H1 (cell line): Measurements from ENCODE around the gene NPC1L1. TPM values are rescaled to one million over a fixed set of nuclear protein-coding genes. Genes with fewer than 3 reads are reported as not detected.

ENCODE experiments used
- CTCF ChIA-PET: fragments of 300-600 bp; sonication (Branson Sonifier 250); formaldehyde crosslinking; loops from one replicate; lab custom pipeline; 2021; ENCODE audit not compliant: partially characterized antibody; lab: Charles Lee
- POLR2A ChIA-PET: fragments of 300-600 bp; sonication (Branson Sonifier 250); formaldehyde crosslinking; loops from one replicate; lab custom pipeline; 2021; ENCODE audit warnings: inconsistent platforms; ENCODE audit not compliant: partially characterized antibody; lab: Charles Lee
- DNase-seq, 2 experiments: peaks; one replicate each; pipeline versions ENCODE4 v3.0.0 to v3.0.0-alpha.2; 2010 to 2022; ENCODE audit warnings: low spot score in 2 of 2, low read depth in 1 of 2, mixed read lengths in 1 of 2
- FAIRE-seq: peaks from 2 replicates; lab custom pipeline; 2011; peaks lifted over from hg19 to GRCh38; lab: Jason Lieb, UNC
- H2AFZ ChIP-seq: 2 replicates; pipeline ENCODE4 v1.8.1; 2012; ENCODE audit warnings: low read length, inconsistent platforms
- H2AK5ac ChIP-seq: 2 replicates; pipeline ENCODE4 v1.6.1; 2013; ENCODE audit warnings: low read depth, low read length
- H2BK120ac ChIP-seq: replicated peaks from 2 replicates; pipeline ENCODE3; 2013; ENCODE audit warnings: low read depth, low read length, inconsistent platforms
- H2BK12ac ChIP-seq: 2 replicates; pipeline ENCODE4 v1.6.1; 2013; ENCODE audit warnings: low read depth, low read length
- H2BK15ac ChIP-seq: 2 replicates; pipeline ENCODE4 v1.6.1; 2013; ENCODE audit warnings: low read length
- H2BK20ac ChIP-seq: 2 replicates; pipeline ENCODE4 v1.6.1; 2013; ENCODE audit warnings: low read length
- H2BK5ac ChIP-seq: 2 replicates; pipeline ENCODE4 v1.6.1; 2013; ENCODE audit warnings: low read depth, low read length
- H3K14ac ChIP-seq: 2 replicates; pipeline ENCODE4 v1.6.1; 2013; ENCODE audit warnings: inconsistent platforms; ENCODE audit not compliant: insufficient read length
- H3K18ac ChIP-seq: 2 replicates; pipeline ENCODE4 v1.6.1; 2013; ENCODE audit warnings: low read length; ENCODE audit errors: extremely low read depth
- H3K23ac ChIP-seq: 2 replicates; pipeline ENCODE4 v1.6.1; 2013; ENCODE audit warnings: inconsistent platforms; ENCODE audit not compliant: insufficient read length
- H3K23me2 ChIP-seq: 2 replicates; pipeline ENCODE4 v1.6.1; 2013; ENCODE audit warnings: low read depth, low read length
- H3K27ac ChIP-seq: 2 replicates; pipeline ENCODE4 v1.6.1; 2011; ENCODE audit warnings: low read depth, low read length, inconsistent platforms
- H3K27me3 ChIP-seq, 4 experiments: replicated peaks in 1 of 4; 1 replicate in 1 of 4; 2 replicates in 3 of 4; pipeline versions ENCODE4 v1.6.1 to v1.8.1; 2011 to 2013; ENCODE audit warnings: low read length in 3 of 4, mild to moderate bottlenecking in 3 of 4, inconsistent platforms in 2 of 4, mixed read lengths in 2 of 4, moderate library complexity in 1 of 4; ENCODE audit not compliant: control insufficient read depth in 3 of 4, insufficient read depth in 3 of 4; ENCODE audit errors: extremely low read depth in 1 of 4
- H3K36me3 ChIP-seq, 4 experiments: 2 replicates each; pipeline versions ENCODE4 v1.6.1 to v1.8.1; 2011 to 2013; ENCODE audit warnings: mild to moderate bottlenecking in 4 of 4, low read length in 3 of 4, moderate library complexity in 2 of 4, control low read depth in 1 of 4, inconsistent platforms in 1 of 4; ENCODE audit not compliant: insufficient read depth in 4 of 4, control insufficient read depth in 2 of 4
- H3K4ac ChIP-seq: replicated peaks from 2 replicates; pipeline ENCODE3; 2013; ENCODE audit warnings: low read length, low read depth, mixed read lengths, inconsistent platforms; ENCODE audit not compliant: insufficient read length
- H3K4me1 ChIP-seq, 4 experiments: replicated peaks in 1 of 4; 1 replicate in 1 of 4; 2 replicates in 3 of 4; pipeline versions ENCODE4 v1.6.1 to v1.8.1; 2011 to 2013; ENCODE audit warnings: low read length in 3 of 4, inconsistent platforms in 2 of 4, mixed read lengths in 1 of 4; ENCODE audit not compliant: insufficient read depth in 4 of 4, control insufficient read depth in 3 of 4
- H3K4me2 ChIP-seq, 2 experiments: 2 replicates each; pipeline versions ENCODE4 v1.6.1 to v1.8.1; 2011 to 2013; ENCODE audit warnings: low read depth in 2 of 2, low read length in 2 of 2, control low read depth in 1 of 2, inconsistent platforms in 1 of 2, mild to moderate bottlenecking in 1 of 2; ENCODE audit not compliant: insufficient read depth in 1 of 2
- H3K4me3 ChIP-seq, 4 experiments: fragments of 200-600, 300-600 bp in 1 of 4; sonication (generic), shearing (Covaris generic), sonication (Bioruptor Twin) in 1 of 4; 2 replicates each; pipeline versions ENCODE4 v1.5.1 to v1.8.1; 2011 to 2016; ENCODE audit warnings: low read length in 4 of 4, low read depth in 3 of 4, control low read depth in 2 of 4, inconsistent platforms in 2 of 4, mild to moderate bottlenecking in 2 of 4, mixed read lengths in 1 of 4, moderate library complexity in 1 of 4; ENCODE audit not compliant: insufficient read depth in 2 of 4; ENCODE audit errors: extremely low read depth in 1 of 4
- H3K56ac ChIP-seq: replicated peaks from 2 replicates; pipeline ENCODE3; 2013; ENCODE audit warnings: low read depth, mild to moderate bottlenecking, mixed read lengths, low read length, inconsistent platforms; ENCODE audit not compliant: insufficient read length
- H3K79me1 ChIP-seq: 2 replicates; pipeline ENCODE4 v1.6.1; 2013; ENCODE audit warnings: low read depth, low read length, control low read depth
- H3K79me2 ChIP-seq, 2 experiments: 2 replicates each; pipeline versions ENCODE4 v1.6.1 to v1.8.1; 2012 to 2013; ENCODE audit warnings: low read length in 2 of 2, mild to moderate bottlenecking in 2 of 2, inconsistent platforms in 1 of 2; ENCODE audit not compliant: insufficient read depth in 2 of 2, control insufficient read depth in 1 of 2
- H3K9ac ChIP-seq, 4 experiments: replicated peaks in 1 of 4; 1 replicate in 1 of 4; 2 replicates in 3 of 4; pipeline versions ENCODE4 v1.6.1 to v1.8.1; 2011 to 2013; ENCODE audit warnings: low read depth in 3 of 4, low read length in 3 of 4, control low read depth in 2 of 4, mild to moderate bottlenecking in 2 of 4, moderate library complexity in 2 of 4, inconsistent platforms in 1 of 4; ENCODE audit errors: extremely low read depth in 1 of 4
- H3K9me3 ChIP-seq, 2 experiments: 2 replicates each; pipeline versions ENCODE4 v1.6.1 to v1.8.1; 2012 to 2013; ENCODE audit warnings: mild to moderate bottlenecking in 2 of 2, moderate library complexity in 2 of 2, control low read depth in 1 of 2, inconsistent platforms in 1 of 2, low read depth in 1 of 2, low read length in 1 of 2, mixed read lengths in 1 of 2; ENCODE audit not compliant: insufficient read depth in 2 of 2
- H4K20me1 ChIP-seq, 2 experiments: replicated peaks in 1 of 2; 2 replicates each; pipeline versions ENCODE3 to v1.8.1; 2011 to 2013; ENCODE audit warnings: inconsistent platforms in 2 of 2, low read length in 2 of 2, mild to moderate bottlenecking in 1 of 2; ENCODE audit not compliant: insufficient read depth in 2 of 2, control insufficient read depth in 1 of 2
- H4K5ac ChIP-seq: 2 replicates; pipeline ENCODE4 v1.6.1; 2013; ENCODE audit warnings: low read length, low read depth, mixed read lengths, inconsistent platforms; ENCODE audit not compliant: insufficient read length
- H4K8ac ChIP-seq: 2 replicates; pipeline ENCODE4 v1.8.0; 2013; ENCODE audit warnings: mild to moderate bottlenecking, moderate library complexity, low read length, inconsistent platforms; ENCODE audit not compliant: insufficient read depth; ENCODE audit errors: extremely low read depth
- H4K91ac ChIP-seq: replicated peaks from 2 replicates; pipeline ENCODE3; 2013; ENCODE audit warnings: low read length, mixed read lengths, inconsistent platforms; ENCODE audit not compliant: insufficient read length
- CTBP2 ChIP-seq: IDR thresholded peaks from 2 replicates; pipeline ENCODE4 v1.7.0; 2011; ENCODE audit warnings: borderline replicate concordance, mild to moderate bottlenecking, moderate library complexity, mixed read lengths, low read length; ENCODE audit not compliant: insufficient read depth, insufficient read length
- JUND ChIP-seq: IDR thresholded peaks from 2 replicates; pipeline ENCODE4 v1.6.1; 2011; ENCODE audit warnings: mild to moderate bottlenecking, improper control_type of control experiment, low read length
- MAX ChIP-seq: IDR thresholded peaks from 2 replicates; pipeline ENCODE4 v1.6.1; 2012; ENCODE audit warnings: inconsistent platforms
- PHF8 ChIP-seq: fragments of 200-600 bp; sonication (generic); conservative IDR thresholded peaks from 2 replicates; pipeline ENCODE4 v1.7.1; 2012; ENCODE audit warnings: low read depth, mild to moderate bottlenecking, inconsistent platforms, low read length, moderate library complexity
- POLR2AphosphoS5 ChIP-seq: IDR thresholded peaks from 2 replicates; pipeline ENCODE4 v1.6.1; 2011; ENCODE audit warnings: low read depth, low read length
- RBBP5 ChIP-seq: IDR thresholded peaks from 2 replicates; pipeline ENCODE4 v1.7.1; 2012; ENCODE audit warnings: low read depth, mild to moderate bottlenecking, inconsistent platforms, low read length, moderate library complexity, borderline replicate concordance
- WGBS, 2 experiments: shearing (Covaris generic) in 1 of 2; methylation state at CpG; one replicate each; pipeline versions ENCODE4 v1.1.6 to v1.1.7; 2013 to 2015; ENCODE audit warnings: low lambda C conversion rate in 2 of 2, mixed read lengths in 2 of 2, inconsistent platforms in 1 of 2, low coverage in 1 of 2, missing lambda C conversion rate in 1 of 2; ENCODE audit not compliant: insufficient replicate concordance in 2 of 2, insufficient coverage in 1 of 2, insufficient read length in 1 of 2; ENCODE audit errors: extremely low coverage in 1 of 2, missing lambda C conversion rate in 1 of 2; 5-methylcytosine and 5-hydroxymethylcytosine counted together
- polyA plus RNA-seq, 7 experiments: library from polyadenylated mRNA; depleted of rRNA in 3 of 7; stranded (reverse) in 5 of 7; unstranded in 2 of 7; fragments of >200 nt in 5 of 7; fragments of 200-250 nt in 2 of 7; gene quantifications; 1 replicate in 5 of 7; 2 replicates in 1 of 7; 4 replicates in 1 of 7; pipeline versions ENCODE4 v1.2.1 to v1.2.3, GENCODE V29; 2011 to 2013; ENCODE audit warnings: missing spikeins in 2 of 7, mixed read lengths in 2 of 7
- total RNA-seq: library from RNA; stranded (reverse); fragmentation: NEBNext Ultra II Directional; extraction: Animal tissue kit (Norgen Biotek cat#: 25700); gene quantifications from 2 replicates; pipeline ENCODE4 v1.2.1, GENCODE V29; 2021

NPC1L1 gene
- total and polyA plus RNA-seq, 2 of the 8 experiments (the other 6 are each of a cell fraction or from before 2014, with no cell fraction given): 0.06 to 0.21 TPM

GRCh38 chr7:44515590-44516268 lies 25.4 kb downstream of the NPC1L1 start:
- H3K23ac ChIP-seq: no peak overlapping the region
- TF ChIP-seq PHF8 (no peak), MAX (no peak), RBBP5 (no peak), JUND (no peak), POLR2AphosphoS5 (no peak), CTBP2 (no peak)
- TF ChIP-seq, all 59 proteins: peak for 0
- no peak overlapping the region for H2BK120ac ChIP-seq
- POLR2A ChIA-PET: interaction anchor here (1.3 kb wide), 1 partner anchor 25 kb away, joined by 3 read pairs; the partner anchor contains the start of gene NUDCD3
- no peak overlapping the region for H4K8ac ChIP-seq
- no peak overlapping the region for H2BK5ac ChIP-seq
- H3K18ac ChIP-seq: no peak overlapping the region
- no peak overlapping the region for H2BK12ac ChIP-seq
- H3K27me3 ChIP-seq: no peaks in the 10 kb centered on the region
- H3K56ac ChIP-seq: no peak overlapping the region
- no peaks in the 10 kb centered on the region for H3K23me2 ChIP-seq
- H3K14ac ChIP-seq: no peak overlapping the region
- CTCF ChIA-PET: interaction anchor here (0.6 to 2.8 kb wide), 4 partner anchors 19 to 274 kb away, joined by 3 to 14 read pairs (median 3); no protein-coding TSS in a partner anchor
- no peak overlapping the region for H3K4me2 ChIP-seq
- no peak overlapping the region for H2AFZ ChIP-seq
- H3K4ac ChIP-seq: no peak overlapping the region
- H2BK15ac ChIP-seq: no peak overlapping the region
- H3K27ac ChIP-seq: no peak overlapping the region
- no peak overlapping the region for H2AK5ac ChIP-seq
- H3K9ac ChIP-seq: no peak overlapping the region
- H3K4me1 ChIP-seq: no peaks in the 10 kb centered on the region
- H3K4me3 ChIP-seq: no peak overlapping the region
- no peak for FAIRE-seq
- no peak overlapping the region for H2BK20ac ChIP-seq
- no peak overlapping the region for H4K91ac ChIP-seq
- no peaks in the 10 kb centered on the region for H3K79me2 ChIP-seq
- no peaks in the 10 kb centered on the region for H3K9me3 ChIP-seq
- 80% methylated on average over 10 of the region's 10 CpGs; no CpG with 5 or more reads in 1 of the 2 experiments for WGBS, 2 experiments
- no peaks in the 10 kb centered on the region for H3K36me3 ChIP-seq
- no peak overlapping the region for H4K5ac ChIP-seq
- H4K20me1 ChIP-seq: no peaks in the 10 kb centered on the region
- no peak for DNase-seq
- no peaks in the 10 kb centered on the region for H3K79me1 ChIP-seq
